ENCODE measurements around the gene OR1F1. TPM values are rescaled to one million over a fixed set of nuclear protein-coding genes. Genes with fewer than 3 reads are reported as not detected.

The OR1F1 gene
- total RNA-seq, 1 donor from 2014 or later: not detected

DNA sequence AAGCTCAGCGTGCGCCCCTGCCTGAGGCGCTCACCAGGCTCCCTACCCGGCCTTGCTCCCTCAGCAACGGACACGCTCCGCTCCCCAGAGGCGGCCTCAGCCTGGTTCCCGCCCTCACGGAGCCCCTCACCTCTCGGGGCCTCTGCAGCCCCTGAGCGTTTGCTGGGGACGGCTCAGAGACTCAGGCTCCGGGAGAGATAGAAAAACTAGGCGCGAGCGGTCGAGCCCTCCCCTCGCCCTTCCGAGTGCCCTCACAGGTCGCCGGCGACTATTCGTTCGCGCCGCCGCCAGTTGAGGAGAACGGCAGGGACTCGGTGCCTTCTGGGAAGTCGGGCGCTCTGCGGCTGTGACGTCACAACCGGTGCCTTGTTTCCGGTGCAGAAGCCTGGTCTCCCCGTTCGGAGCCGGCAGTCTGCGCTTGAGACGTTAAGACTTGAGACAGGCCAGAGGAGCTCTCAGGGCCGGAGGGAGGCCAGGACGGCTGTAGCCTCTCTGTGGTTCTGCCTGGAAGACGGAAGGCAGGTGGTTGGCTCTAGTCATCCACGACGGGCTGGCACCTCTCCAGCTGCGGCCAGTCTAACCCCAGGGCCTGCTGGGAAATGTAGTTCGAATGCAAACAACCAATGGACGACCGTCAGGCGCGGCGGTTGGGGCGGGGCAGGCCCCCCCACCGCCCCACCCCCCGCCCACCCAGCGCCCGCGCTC lies 47.0 kb downstream of the OR1F1 start, which contains the start of gene ZNF200:
ZNF200 (minus strand) TSS at position 302 of the 705 bp plus-strand sequence. CDS start 1,403 bp downstream, outside the sequence.
- DNase-seq: peak; percentile 98
- ATAC-seq: peak; percentile 100
- intact Hi-C loops (cut with micrococcal nuclease): no loop called here

DNA sequence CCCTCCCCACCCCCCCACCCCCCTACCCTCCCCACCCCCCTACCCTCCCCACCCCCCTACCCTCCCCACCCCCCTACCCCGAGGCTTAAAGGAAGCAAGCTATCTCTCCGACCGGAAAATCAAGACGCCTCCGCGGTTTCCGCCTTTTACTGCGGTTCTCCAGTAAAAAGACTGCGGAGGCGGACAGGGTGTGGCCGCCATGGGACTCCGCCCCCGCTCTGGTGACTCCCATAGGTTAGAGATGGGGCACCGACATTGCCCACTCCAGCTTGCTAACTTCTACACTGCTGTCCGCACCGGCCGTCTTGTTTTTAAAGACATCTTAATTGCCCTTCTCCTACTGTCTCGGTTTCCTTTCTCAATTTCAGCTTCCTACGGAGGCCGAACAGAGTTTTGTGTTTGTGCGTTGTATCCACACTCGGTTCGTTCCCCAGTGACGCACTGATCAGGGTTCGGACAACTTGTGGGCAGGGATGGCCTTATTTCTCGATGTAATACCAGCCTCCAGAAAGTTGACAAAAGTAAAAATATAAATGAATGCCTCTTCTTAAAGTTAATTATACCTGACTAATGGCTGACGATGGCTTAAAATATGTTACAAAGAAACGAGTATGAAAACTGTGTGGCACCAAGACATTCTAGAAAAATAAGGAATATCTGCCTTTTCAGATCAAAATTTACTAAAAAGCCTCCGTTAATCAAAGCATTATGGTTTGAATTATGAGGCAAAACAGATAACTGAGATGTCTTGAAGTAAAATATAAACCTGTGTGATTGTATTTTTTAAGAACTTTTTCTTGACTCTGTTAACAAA lies 48.1 kb downstream of the OR1F1 start:
- DNase-seq (peak; percentile 35), ATAC-seq (no peak)
- intact Hi-C loops (cut with micrococcal nuclease): no loop called here

DNA sequence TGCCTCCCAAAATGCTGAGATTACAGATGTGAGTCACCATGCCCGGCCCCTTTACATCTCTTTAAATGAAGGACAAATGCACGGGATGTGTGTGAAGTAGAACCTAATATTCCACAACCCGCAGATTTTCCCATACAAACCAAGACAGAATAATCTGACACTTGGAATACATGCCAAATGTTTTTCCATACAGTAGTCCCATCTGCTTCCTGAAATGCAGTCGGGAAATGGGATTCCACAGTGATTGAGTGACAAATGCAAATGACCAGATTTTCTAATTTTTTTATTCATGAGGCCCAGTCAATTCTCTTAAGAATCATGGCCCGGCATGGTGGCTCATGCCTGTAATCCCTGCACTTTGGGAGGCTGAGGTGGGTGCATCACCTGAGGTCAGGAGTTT lies 53.8 kb downstream of the OR1F1 start:
- intact Hi-C loops (cut with micrococcal nuclease): no loop called here
- ATAC-seq (no peak), DNase-seq (no peak)

DNA sequence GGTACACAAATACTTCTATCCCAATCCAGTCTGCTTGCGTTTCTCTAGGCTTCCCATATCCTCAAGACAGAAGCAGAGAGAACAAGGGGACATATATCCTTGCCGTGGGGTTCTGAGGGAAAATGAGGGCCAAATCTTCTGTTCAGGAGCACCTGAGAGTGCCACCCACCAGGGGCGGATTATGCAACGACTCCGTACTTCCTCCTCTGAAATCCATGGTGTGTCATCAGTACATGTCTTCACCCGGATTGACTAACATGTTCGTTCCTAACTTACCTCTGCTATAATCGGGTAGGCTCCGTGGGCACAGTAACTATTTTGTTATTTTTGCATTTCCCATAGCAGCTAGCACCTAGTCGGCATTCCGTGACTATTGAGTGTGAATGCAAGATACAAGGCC lies 54.7 kb downstream of the OR1F1 start:
- intact Hi-C loops (cut with micrococcal nuclease): no loop called here
- ATAC-seq (no peak), DNase-seq (no peak)

- ATAC-seq (no peak), DNase-seq (no peak)
- intact Hi-C loops (cut with micrococcal nuclease): no loop called here
Observed at GRCh38 chr16:3243882-3244281, 55.9 kb downstream of the OR1F1 start.

GRCh38 chr16:3246002-3246401 lies 58.0 kb downstream of the OR1F1 start:
- intact Hi-C loops (cut with micrococcal nuclease): no loop called here
- DNase-seq: no peak
- no peak for ATAC-seq

DNA sequence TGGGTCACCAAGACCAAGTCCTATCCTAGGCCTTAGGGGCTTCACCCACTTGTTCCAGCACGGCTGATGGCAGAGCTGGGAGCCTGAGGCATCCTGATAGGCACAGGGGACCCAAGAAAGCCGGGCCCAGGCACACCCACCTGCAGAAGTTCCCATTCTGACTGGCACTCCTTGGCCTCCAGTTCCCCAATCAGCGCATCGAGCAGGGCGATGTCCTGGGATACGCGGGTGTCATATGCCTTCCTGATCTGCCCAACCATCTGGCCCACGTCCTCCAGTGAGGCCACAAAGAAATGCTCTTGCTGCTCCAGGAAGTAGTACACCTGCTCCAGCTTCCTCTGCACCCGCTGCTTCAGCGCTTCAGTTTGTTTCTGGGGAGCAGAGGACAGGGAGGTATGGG lies 58.9 kb downstream of the OR1F1 start:
- intact Hi-C loops (cut with micrococcal nuclease): no loop called here
- DNase-seq (no peak), ATAC-seq (no peak)

DNA sequence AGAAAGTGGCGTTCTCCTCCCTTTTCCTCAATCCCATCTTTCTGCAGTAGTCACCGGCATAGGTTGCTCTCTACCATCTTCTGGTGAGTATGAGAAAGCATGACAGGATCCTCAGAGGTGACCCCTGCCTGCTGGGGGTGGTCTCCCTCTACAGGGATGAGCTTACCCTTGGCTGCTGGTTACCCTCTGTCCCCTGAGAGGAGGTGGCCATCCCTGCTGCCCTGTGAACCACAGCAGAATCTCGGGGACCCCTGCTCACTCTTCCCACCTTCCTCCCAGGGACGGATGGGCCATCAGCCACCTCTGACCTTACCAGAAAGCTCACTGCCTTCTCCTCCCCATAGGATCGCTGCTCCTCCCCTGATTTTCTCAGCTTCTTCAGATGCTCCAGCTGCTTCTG lies 60.6 kb downstream of the OR1F1 start:
- DNase-seq (no peak), ATAC-seq (no peak)
- intact Hi-C loops (cut with micrococcal nuclease): no loop called here

DNA sequence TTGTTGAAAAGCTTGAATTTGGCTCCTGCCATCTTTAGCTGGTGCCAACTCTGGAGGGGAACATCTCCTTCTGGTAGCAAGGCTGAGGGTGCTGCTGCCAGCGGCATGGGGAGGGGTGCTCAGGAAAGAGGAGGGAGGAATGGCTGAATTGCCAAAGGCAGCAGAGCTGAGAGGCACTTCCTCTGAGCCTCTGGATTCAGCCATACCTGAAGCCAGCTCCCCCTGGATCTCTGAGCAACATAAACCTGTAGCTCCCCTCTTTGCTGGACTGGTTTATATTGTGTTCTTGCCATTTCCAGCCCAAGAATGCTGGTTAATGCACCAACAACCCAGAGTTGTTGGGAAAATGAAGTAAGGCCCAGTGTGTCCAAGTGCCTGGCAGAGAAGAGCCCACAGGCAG lies 61.0 kb downstream of the OR1F1 start:
- ATAC-seq: no peak
- intact Hi-C loops (cut with micrococcal nuclease): no loop called here
- DNase-seq: no peak

DNA sequence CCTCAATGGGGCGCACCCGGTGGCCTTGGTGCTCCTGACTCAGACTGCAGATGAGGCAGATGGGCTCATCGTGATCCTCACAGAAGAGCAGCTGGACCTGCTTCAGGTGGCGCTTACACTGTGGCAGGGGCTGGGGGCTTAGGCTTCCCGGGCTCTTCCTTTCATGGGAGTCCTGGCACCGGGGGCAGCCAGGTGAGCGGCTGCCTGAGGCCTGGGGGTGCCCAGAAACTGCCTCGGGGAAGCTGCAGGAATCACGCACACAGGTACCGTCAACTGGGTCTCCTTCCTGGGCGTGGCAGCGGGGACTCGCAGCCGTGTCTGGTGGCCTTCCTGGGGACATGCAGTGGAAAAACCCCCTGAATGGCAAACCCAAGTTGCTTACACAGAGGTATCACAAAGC lies 61.4 kb downstream of the OR1F1 start:
- ATAC-seq: no peak
- no peak for DNase-seq
- intact Hi-C loops (cut with micrococcal nuclease): no loop called here

GRCh38 chr16:3252967-3253366 lies 65.0 kb downstream of the OR1F1 start:
- intact Hi-C loops (cut with micrococcal nuclease): no loop called here
- DNase-seq (no peak), ATAC-seq (no peak)

GRCh38 chr16:3254309-3254708 lies 66.3 kb downstream of the OR1F1 start:
- intact Hi-C loops (cut with micrococcal nuclease): no loop called here
- DNase-seq: no peak
- ATAC-seq: no peak

Other genes with a start within 250 kb of the OR1F1 start
- gene KREMEN2, start 223.9 kb upstream of the OR1F1 start, total RNA-seq: not detected
- gene PAQR4, start 218.9 kb upstream of the OR1F1 start, total RNA-seq: 7.9 TPM
- gene PKMYT1, start 207.8 kb upstream of the OR1F1 start, total RNA-seq: 0.55 TPM
- gene CLDN9, start 175.3 kb upstream of the OR1F1 start, total RNA-seq: 1.2 TPM
- not detected for gene CLDN6, start 170.0 kb upstream of the OR1F1 start, total RNA-seq
- gene TNFRSF12A, start 167.8 kb upstream of the OR1F1 start, total RNA-seq: 17.7 TPM
- gene HCFC1R1, start 164.3 kb upstream of the OR1F1 start, total RNA-seq: 61.1 TPM
- gene THOC6, start 164.2 kb upstream of the OR1F1 start, total RNA-seq: 11.3 TPM
- gene BICDL2, start 151.3 kb upstream of the OR1F1 start, total RNA-seq: not detected
- gene MMP25, start 141.6 kb upstream of the OR1F1 start, total RNA-seq: 2.8 TPM
- 46.0 TPM for gene IL32, start 122.6 kb upstream of the OR1F1 start, total RNA-seq
- not detected for gene ZSCAN10, start 88.9 kb upstream of the OR1F1 start, total RNA-seq
- gene ZNF205, start 75.6 kb upstream of the OR1F1 start, total RNA-seq: 8.8 TPM
- gene ZNF213, start 53.2 kb upstream of the OR1F1 start, total RNA-seq: 7.1 TPM
- gene ZNF200, start 47.0 kb downstream of the OR1F1 start, total RNA-seq: 5.7 TPM
- 0.62 TPM for gene MEFV, start 68.4 kb downstream of the OR1F1 start, total RNA-seq
- gene ZNF263, start 95.3 kb downstream of the OR1F1 start, total RNA-seq: 7.8 TPM
- 7.6 TPM for gene TIGD7, start 117.2 kb downstream of the OR1F1 start, total RNA-seq
- gene ZNF75A, start 117.3 kb downstream of the OR1F1 start, total RNA-seq: 21.1 TPM
- gene OR2C1, start 167.7 kb downstream of the OR1F1 start, total RNA-seq: not detected
- gene ZSCAN32, start 212.8 kb downstream of the OR1F1 start, total RNA-seq: 5.5 TPM
- 9.9 TPM for gene ZNF174, start 213.0 kb downstream of the OR1F1 start, total RNA-seq